Ecto neural progenitor cell (in vitro differentiated cells): ENCODE data around the gene GSDMA.
A peak's percentile ranks its signal among the peaks of the same experiment; 100 is the strongest.

Experiments used
- DNase-seq: peaks from one replicate; pipeline ENCODE4 v3.0.0-alpha.2; 2018; ENCODE audit warnings: low spot score

GSDMA gene

DNA sequence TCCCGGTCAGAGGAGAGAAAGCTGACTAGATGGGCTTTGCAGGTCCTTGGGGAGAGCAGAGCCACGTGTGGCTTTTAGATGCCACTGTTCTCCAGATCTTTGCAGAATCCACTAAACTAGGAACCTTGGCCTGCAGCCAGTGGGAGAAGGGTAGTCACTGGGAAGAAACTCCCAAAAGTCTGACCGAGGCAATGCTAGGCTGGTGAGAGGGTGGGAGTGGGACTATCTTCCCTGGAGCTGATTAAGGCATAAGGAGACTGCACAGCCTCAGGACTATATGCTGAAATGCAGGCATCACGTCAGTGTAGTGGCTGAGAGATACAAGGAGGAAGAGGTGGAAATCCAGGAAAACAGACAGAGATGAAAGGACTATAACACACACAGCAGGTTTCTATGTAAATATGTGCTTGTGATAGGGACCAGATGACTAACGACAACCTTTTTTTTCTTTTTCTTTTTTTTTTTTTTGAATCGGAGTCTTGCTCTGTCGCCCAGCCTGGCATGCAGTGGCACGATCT is 2.2 kb upstream of the GSDMA start:
- no peak for DNase-seq

DNA sequence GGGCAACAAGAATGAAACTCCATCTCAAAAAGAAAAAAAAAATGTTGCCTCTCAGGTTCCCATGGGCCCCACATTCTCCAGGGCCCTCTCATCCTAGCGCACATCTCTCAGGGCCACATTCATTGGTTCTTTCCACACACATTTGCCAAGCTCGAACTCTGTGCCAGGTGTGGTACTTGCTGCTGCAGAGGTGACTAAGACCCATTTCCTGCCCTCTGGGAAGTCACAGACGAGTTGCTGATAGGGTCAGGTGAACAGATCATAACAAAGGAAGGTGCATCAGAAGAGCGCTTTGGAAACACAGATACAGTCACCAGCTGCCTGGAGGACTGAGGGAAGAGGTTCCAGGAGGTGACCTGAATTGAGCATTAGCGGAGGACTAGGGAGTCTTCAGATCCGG is 1.0 kb downstream of the GSDMA start:
- DNase-seq = no peak

DNA sequence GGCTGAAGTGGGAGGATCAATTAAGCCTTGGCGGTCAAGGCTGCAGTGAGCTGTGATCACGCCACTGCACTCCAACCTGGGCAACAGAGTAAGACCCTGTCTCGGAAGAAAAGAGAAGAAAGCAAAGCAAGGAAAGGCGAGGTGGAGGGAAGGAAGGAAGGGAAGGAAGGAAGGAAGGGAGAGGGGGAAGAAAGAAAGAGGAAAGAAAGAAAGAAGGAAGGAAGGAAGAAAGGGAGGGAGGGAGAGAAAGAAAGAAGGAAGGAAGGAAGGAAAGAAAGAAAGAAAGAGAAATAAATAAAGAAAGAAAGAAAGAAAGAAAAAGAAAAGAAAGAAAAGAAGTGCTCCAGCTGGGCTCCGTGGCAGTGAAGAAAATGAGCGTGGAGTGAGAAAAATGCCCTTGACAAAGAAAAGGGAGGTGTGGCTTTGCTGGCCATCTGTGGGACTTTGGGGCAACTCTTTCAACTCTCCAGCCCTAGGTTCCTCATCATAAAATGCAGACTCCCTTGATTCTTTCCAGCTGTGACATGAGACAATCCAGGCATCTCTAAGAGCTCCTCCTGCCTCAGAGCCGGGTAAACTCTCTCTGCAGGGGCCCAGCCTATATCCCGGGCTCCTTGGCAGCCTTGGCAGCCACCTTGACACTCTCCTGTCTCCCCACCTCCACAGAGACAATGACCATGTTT is 2.4 kb downstream of the GSDMA start:
- no peak for DNase-seq

DNA sequence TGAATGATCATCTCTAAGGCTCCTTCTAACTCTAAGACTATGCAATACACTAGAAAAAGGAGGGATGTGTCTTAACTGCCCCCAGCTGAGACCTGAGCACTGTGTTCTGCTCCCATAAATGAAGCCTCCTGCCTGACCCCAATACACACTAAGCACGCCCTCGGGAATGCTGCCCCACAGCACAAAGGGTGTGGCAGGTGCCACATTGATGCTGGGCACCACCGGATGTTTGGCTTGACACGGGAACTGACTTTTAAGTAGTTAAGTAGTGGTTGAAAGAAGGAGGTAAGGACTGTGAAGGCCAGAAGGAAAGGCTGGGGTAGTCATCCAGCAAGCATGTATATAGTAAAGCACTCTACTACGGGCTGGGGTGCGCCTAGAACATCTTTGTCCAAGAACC is 4.0 kb downstream of the GSDMA start:
- DNase-seq = no peak

DNA sequence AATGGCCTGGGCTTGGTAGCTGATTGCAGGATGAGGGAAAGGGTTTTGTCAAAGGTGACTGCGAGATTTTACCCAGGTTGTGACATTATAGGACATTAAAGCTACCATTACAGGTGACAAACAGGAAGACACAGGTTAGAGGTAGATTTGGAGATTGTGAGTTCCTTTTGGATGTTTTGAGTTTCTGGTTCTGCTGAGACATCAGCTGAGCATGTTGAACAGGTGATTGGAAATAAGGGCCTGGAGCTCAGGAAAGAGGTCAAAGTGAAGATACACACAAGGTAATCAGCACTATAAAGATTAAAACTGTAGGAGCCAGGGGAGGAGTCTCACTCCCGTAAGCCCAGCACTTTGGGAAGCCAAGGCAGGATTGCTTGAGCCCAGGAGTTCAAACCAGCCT is 6.0 kb downstream of the GSDMA start:
- DNase-seq = no peak

DNA sequence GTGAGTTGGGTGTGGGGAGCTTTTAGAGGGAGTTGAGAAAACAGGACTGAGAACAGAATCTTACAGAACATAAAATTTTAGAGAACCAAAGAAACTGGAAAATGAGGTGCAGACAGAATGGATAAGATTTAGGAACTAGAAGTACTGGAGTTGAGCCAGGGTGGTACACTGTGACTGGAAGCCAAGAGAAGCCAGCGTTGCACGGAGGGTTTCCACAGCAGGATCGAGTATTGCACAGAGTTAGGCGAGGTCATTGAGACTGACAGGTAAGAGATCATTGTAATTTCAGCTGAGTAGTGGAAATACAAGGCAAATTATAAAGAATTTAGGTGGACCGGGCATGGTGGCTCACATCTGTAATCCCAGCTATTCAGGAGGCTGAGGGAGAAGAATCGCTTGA is 6.6 kb downstream of the GSDMA start:
- no peak for DNase-seq

DNA sequence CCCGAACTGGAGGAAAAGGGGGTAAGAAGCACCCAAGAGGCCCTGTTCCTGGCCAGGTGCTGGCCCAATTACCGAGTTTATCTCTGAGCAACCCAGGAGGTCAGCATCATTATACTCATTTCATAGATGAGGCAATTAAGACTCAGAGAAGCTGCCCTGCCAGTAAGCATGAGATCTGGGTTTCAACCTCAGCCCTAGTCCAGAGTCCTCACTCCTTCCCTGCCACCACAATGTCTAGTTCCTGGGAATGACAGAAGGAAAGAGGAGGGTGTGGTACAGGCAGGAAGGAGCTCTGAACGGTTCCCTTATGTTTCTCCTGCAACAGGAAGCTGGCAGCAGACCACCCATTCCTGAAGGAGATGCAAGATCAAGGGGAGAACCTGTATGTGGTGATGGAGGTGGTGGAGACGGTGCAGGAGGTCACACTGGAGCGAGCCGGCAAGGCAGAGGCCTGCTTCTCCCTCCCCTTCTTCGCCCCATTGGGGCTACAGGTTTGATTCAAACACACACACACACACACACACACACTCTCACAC is 7.4 kb downstream of the GSDMA start:
- DNase-seq = no peak

DNA sequence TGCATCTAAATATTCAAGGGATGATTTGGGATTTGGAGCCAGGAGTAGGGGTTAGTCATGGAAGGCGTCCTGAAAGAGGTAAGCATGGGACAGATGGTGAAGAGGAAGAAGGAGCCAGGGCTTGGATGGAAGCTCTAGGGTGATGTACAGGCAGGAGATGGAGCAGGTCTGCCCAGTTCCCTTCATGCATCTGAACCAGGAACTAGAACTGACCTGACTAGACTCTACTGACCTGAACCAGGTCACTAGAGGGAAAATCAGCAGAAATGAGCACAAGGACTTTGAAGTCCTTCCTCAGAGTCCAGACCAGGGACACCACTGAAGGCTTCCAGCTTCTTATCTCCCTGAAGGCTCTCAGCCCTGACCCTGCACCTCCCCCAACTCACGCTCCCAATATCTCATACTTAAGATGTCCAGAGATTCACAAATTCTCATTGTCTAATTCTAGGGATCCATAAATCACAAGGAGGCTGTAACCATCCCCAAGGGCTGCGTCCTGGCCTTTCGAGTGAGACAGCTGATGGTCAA is 8.3 kb downstream of the GSDMA start:
- DNase-seq = no peak

DNA sequence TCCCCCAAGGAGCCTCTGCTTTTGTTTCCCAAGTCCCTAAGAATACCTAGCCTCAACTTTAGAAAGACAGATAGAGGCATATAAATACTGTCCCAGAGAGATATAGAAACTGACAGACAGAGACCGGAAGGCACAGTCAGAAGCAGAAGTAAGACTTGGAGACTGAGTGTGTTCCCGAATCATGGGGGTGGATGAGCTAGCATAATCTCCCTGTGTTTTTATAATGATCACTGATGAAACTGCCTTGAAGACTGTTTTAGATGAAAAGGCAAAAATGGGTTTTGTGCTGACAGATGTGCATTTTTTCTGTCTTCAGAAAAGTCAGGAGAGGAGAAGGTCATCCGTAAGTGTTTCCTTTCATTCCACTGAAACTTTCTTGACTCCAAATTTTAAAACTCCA is 9.5 kb downstream of the GSDMA start:
- no peak for DNase-seq

DNA sequence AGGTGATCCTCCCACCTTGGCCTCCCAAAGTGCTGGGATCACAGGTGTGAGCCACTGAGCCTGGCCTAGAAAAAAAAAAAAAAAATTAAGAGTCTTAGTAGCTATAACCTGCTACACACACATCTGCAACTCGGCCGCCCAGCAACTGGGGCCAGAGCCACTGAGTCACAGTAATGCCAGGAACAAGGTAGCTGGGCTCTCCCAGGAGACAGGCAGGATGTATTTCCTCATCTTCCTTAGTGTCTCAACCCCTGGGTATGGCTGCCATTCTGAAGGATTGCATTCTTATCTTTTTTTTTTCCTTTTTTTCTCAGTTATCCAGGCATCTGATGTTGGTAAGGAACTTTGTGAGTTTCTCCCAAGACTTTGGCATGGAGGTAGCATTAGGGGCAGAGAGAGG is 10.7 kb downstream of the GSDMA start:
- no peak for DNase-seq

DNA sequence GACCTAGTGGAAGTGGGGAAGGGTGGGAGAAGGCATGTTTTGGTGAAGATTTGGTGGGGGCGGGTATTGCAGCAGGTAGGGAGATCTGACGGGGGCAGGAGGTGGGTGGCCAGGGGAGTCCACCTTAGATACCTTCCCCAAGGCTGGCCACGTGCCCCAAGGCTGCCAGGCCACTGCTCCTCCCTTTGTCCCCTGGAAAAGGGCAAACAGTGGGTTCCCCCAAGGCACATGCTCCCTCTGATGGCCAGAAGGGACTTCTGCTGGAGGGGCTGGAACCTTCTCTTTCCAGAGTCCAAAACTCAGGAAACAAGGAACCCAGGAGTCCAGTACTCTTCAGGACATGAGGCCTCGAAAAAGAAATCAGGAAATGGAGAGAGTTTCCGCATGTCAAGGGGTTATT is 11.6 kb downstream of the GSDMA start:
- no peak for DNase-seq

DNA sequence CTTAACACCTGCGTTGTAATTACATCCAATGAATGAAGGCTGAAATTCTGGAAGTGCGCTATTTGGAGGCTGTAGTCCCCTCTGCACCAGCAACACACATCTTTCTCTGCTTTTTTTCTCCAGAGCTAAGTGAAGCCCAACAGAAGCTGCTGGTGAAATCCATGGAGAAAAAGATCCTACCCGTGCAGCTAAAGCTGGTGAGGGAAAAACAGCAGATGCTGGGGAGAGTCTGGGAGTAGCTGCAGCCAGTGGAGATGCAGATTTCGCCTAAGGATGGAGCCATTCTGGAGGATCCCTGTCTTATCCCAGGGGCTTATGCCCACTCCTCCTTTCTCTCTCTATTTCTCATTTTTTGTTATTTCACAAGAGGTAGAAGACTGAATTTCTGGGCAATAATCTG is 13.0 kb downstream of the GSDMA start:
- DNase-seq = no peak

DNA sequence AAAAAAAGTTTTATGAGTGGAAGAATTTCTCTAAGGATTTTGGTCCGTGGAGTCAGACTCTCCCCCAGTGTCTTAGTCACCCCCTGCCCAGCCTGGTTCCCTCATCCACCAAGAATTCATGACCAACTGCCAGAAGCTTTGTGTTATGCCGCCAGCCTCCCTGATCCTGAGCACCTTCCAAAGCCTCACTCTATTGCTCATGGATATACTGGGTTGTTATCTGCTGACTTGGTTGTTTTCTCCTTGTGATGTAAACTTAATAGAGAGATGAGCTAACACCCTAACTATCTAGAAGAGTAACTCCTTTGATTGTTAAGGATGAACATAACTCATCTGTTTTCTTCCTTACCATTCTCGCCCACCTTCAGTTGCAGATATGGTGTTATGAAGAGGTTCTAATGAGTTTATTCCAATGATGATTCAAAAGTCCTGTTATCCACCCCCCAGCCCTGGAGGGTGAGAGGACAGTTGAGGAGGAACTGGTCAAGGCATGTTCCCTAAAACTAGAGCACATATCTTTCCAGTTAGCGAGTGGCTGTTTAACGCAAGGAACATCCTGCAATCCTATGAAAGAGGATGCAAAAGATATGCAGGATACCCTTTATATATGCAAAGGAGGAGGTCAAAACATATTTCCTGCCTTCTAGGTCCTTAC is 16.3 kb downstream of the GSDMA start:
- DNase-seq = no peak

DNA sequence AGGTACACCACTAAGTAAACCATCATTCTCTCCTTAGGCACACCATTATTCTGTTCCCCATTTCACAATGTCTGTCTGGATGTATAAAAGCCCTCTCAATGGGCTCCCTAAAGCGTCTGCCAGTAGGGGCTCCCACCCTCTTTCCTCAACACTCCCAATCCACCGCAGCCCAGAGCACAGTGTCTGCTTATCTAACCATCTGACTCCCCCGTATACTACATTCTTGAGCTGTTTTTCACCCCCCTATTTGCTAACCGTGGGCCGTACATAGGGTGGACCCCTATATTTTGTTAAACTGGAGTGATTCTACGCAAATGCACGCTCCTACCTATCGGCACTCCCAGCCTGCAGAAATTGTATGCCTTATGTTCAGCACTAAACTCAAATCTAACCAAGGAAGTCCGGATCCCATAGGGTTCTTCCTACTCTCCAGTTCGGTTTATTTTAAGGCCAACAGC is 17.1 kb downstream of the GSDMA start:
- DNase-seq = no peak

DNA sequence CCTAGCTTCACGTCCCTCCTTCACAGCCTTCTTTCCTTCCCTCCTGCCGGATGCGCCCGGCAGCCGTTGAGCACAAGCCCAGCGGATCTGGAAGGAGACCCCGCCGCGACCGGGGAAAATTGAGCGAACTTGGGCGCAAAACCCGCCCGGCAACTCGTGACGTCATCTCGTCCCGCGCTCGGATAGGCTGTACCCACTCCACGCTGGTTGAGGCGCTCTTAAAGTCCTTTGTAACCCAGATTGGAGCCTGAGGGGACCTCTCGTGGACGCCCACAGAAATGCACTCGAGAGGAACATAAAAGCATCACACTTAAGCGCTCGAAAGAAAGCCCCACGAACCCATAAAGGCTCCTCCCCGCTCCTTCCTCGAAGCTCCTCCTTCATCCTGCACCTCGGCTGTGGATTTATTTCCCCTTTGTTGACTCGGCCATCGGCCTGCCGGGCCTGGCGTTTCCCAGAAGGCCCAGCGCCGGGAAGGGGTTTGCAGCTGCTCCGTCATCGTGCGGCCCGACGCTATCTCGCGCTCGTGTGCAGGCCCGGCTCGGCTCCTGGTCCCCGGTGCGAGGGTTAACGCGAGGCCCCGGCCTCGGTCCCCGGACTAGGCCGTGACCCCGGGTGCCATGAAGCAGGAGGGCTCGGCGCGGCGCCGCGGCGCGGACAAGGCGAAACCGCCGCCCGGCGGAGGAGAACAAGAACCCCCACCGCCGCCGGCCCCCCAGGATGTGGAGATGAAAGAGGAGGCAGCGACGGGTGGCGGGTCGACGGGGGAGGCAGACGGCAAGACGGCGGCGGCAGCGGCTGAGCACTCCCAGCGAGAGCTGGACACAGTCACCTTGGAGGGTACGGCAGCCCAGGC is 17.8 kb downstream of the GSDMA start, which contains the start of gene PSMD3:
Gene PSMD3, plus strand, starts transcription at position 457 of the 856 bp plus-strand sequence. Its CDS starts 164 bp downstream, at position 621.
- DNase-seq = peak; percentile 100

DNA sequence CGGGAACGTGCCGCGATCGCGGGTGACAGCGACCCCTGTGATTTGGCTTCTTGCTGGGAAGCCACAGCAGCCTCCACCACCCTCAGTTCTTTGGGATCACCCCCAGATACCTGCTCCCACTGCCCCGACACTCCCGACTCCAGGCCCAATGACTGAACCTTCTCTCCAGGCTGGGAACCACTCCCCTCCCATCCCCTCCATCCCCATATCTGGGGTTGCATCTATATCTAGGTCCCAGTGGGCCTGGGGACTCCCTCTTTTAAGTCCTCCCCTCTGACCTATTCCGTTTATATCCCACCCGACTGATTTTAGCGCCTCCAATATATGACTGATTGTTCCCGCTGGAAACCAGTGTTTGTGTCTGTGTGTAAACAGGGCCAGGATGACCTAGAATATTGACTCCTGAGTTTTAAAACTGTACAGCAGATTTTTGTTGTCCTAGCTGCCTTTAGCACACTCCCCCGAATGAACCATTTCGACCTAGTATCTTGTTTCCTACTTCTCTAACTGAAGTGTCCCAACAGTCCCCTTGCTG is 18.5 kb downstream of the GSDMA start:
- no peak for DNase-seq

DNA sequence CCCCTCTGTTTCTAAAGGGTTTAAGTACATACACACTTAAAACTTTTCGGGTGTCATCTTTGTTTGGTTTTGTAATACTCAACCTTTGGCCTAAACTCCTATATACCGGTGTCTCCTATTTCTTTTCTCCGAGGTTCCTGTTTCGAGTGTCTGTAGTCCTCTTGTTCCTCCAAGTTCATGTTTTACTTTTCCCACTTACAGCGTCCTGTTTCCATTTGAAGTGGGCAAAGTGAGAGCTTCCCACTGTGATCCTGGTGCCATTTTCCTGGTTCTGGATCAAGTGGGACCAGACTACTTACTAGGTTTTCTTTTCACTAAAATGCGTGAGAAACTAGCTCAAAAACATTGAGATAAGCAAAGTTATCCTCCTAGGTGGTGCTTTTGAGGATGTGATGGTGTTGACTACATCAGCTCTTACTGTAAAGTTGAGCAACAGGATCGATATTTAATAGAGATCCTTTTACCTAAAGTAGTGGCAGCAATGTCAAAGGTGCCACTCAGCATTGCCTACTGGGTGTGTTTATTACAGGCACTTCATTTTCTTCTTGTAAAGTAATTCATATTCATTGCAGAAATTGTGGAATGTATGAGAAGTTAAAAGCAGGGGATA is 19.1 kb downstream of the GSDMA start:
- no peak for DNase-seq

DNA sequence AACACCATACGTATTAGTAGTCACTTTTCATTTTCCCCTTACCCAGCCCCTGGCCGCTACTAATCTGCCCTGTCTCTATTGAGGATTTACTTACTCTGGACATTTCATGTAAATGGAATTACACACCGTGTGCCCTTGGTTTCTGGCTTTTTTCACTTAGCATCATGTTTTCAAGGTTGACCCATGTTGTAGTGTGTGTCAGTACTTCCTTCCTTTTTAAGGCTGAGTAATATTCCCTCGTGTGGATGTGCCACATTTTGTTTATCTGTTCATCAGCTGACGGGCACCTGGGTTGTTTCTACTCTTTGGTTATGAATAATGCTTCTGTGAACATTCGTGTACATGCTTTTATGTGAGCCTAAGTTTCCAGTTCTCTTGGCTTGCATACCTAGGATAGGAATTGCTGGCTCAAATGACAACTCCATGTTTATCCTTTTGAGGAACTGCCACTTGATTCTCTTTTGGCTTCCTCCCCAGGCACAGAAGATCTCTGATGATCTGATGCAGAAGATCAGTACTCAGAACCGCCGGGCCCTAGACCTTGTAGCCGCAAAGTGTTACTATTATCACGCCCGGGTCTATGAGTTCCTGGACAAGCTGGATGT is 25.5 kb downstream of the GSDMA start:
- DNase-seq = no peak

DNA sequence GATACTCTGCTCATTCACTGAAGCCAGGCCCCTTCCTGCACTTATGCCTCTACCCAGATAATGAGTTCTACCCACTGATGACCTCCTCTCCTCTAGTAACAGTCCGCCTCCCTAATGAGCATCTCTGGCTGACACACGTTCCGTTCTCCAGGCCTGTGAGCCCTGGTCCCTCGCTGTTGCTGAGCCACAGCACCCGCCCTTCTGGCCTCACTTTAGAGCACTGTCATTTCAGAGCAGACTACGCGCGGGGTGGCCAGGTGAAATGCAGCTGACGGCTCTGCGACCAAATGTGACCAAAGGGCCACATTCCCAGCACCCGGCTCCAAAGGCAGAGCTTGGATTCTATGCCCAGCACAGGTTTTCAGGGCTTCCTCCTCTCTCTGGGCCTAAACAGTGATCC is 31.6 kb downstream of the GSDMA start:
- no peak for DNase-seq

DNA sequence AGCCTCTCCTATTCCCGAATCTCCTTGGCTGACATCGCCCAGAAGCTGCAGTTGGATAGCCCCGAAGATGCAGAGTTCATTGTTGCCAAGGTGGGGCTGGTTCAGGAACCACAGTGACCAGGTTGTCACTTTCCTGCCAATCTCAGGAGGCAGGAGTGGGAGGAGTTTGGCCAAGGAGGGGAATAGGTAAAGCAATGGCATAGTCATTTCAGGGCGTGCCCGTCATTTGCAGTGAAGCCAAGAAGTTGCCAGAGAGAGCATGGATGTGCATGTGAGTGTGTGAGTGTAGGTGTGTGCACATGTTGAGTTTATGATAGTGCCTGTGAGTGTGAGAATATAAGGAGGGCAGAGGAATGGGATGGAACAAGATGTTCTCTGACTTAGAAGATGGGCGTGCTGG is 32.6 kb downstream of the GSDMA start:
- DNase-seq = no peak

DNA sequence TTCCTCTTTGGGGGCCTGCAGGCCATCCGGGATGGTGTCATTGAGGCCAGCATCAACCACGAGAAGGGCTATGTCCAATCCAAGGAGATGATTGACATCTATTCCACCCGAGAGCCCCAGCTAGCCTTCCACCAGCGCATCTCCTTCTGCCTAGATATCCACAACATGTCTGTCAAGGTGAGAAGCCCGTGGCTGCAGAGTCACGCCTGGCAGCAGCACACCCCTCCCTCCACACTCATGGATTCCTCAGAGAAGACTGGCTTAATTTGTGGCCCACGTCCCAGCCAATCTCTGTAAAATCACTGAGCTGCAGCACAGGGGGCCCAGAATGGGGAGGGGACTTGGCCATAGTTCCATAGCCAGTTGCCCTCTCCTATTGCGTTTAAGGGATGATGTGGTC is 33.4 kb downstream of the GSDMA start:
- no peak for DNase-seq
